Measurements from ENCODE around the gene GPR45. TPM values are rescaled to one million over a fixed set of nuclear protein-coding genes. Genes with fewer than 3 reads are reported as not detected.

The GPR45 gene
- polyA plus RNA-seq, 1 of the 3 experiments (the other 2 are of a cell fraction), result not detected

DNA sequence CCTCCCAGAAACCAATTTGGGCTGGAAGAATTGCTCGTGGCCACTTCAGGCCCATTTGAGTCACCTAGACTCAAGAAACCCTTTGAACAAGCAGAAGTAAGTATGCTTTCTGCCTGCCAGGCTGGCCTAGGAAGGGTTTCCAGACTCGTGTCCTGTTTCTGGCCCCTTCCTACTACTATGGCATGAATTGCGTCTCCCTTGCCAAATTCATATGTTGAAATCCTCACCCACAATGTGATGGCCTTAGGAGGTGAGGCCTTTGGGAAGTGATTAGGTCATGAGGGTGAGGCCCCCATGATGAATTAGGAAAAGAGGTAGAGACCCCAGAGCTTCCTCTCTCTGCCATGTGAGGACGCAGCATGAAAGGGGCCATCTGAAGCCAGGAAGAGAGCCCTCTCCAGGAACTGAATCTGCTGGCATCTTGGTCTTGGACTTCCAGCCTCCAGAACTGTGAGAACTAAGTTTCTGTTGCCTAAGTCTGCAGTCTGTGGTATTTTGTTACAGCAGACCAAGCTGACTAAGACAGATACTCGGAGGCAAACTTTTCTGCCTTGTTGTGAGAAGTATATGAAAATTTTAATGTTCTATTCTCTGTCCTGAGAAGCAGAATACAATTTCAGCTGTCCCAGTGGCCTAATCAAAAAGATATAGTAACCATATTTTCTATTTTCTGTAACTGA is 13.1 kb downstream of the GPR45 start:
- DNase-seq, result no peak
- Histone ChIP-seq H3K4me2 (no peak overlapping the region), H2AFZ (ENCODE audit: low read depth) (no peak overlapping the region), H3K4me1 (ENCODE audit: control insufficient read depth in 1 of 2, insufficient read depth in 2 of 2, low read depth in 1 of 2, low read length in 1 of 2) (peaks cover 0 to 4% of the 10 kb centered on the region in 2 experiments; a peak in 1 of 4 replicates), H3K4me3 (ENCODE audit: low read depth in 2 of 2, low read length in 1 of 2) (no peak overlapping the region), H3K27ac (ENCODE audit: low read depth in 2 of 2, low read length in 1 of 2) (no peak overlapping the region), H3K9ac (no peak overlapping the region), H4K20me1 (ENCODE audit: insufficient read depth) (no peaks in the 10 kb centered on the region), H3K36me3 (replicated peaks in 1 of 2; ENCODE audit: control insufficient read depth in 1 of 2, insufficient read depth in 2 of 2, low read length in 1 of 2) (no peaks in the 10 kb centered on the region), H3K9me3 (no peaks in the 10 kb centered on the region), H3K27me3 (ENCODE audit: insufficient read depth) (no peaks in the 10 kb centered on the region), H3K79me2 (ENCODE audit: insufficient read depth) (no peaks in the 10 kb centered on the region), H3F3A (replicated peaks; ENCODE audit: insufficient read depth) (no peaks in the 10 kb centered on the region), H3K9me2 (no peaks in the 10 kb centered on the region)
- TF ChIP-seq CHD2 (IDR thresholded peaks at IDR 0.05; ENCODE audit: low read length, partially characterized antibody), result no peak
- no peak for TF ChIP-seq FOSL2 (IDR thresholded peaks at IDR 0.05; ENCODE audit: borderline replicate concordance, low read depth)
- TF ChIP-seq ELF1 (IDR thresholded peaks at IDR 0.05), result no peak
- no peak for TF ChIP-seq IRF3 (IDR thresholded peaks at IDR 0.05; ENCODE audit: low read depth, low read length)
- no peak for TF ChIP-seq PBX3 (IDR thresholded peaks at IDR 0.05)
- TF ChIP-seq, protein P1, sequence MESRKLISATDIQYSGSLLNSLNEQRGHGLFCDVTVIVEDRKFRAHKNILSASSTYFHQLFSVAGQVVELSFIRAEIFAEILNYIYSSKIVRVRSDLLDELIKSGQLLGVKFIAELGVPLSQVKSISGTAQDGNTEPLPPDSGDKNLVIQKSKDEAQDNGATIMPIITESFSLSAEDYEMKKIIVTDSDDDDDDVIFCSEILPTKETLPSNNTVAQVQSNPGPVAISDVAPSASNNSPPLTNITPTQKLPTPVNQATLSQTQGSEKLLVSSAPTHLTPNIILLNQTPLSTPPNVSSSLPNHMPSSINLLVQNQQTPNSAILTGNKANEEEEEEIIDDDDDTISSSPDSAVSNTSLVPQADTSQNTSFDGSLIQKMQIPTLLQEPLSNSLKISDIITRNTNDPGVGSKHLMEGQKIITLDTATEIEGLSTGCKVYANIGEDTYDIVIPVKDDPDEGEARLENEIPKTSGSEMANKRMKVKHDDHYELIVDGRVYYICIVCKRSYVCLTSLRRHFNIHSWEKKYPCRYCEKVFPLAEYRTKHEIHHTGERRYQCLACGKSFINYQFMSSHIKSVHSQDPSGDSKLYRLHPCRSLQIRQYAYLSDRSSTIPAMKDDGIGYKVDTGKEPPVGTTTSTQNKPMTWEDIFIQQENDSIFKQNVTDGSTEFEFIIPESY (IDR thresholded peaks at IDR 0.05; ENCODE audit: borderline replicate concordance, low read depth), result no peak
- TF ChIP-seq TAF1 (IDR thresholded peaks at IDR 0.05; ENCODE audit: borderline replicate concordance, low read depth, low read length), result no peak
- no peak for TF ChIP-seq RXRA (IDR thresholded peaks at IDR 0.05; ENCODE audit: borderline replicate concordance, low read depth)
- no peak for TF ChIP-seq SMC3 (IDR thresholded peaks at IDR 0.05; ENCODE audit: low read depth, low read length)
- no peak for TF ChIP-seq POLR2AphosphoS5 (IDR thresholded peaks at IDR 0.05; ENCODE audit: low read depth, low read length)
- TF ChIP-seq MXI1 (IDR thresholded peaks at IDR 0.05; ENCODE audit: low read depth, low read length), result no peak
- TF ChIP-seq, protein P2, sequence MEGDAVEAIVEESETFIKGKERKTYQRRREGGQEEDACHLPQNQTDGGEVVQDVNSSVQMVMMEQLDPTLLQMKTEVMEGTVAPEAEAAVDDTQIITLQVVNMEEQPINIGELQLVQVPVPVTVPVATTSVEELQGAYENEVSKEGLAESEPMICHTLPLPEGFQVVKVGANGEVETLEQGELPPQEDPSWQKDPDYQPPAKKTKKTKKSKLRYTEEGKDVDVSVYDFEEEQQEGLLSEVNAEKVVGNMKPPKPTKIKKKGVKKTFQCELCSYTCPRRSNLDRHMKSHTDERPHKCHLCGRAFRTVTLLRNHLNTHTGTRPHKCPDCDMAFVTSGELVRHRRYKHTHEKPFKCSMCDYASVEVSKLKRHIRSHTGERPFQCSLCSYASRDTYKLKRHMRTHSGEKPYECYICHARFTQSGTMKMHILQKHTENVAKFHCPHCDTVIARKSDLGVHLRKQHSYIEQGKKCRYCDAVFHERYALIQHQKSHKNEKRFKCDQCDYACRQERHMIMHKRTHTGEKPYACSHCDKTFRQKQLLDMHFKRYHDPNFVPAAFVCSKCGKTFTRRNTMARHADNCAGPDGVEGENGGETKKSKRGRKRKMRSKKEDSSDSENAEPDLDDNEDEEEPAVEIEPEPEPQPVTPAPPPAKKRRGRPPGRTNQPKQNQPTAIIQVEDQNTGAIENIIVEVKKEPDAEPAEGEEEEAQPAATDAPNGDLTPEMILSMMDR (IDR thresholded peaks at IDR 0.05), result no peak
- no peak for TF ChIP-seq GABPA (IDR thresholded peaks at IDR 0.05; ENCODE audit: low read depth)
- TF ChIP-seq RAD21 (IDR thresholded peaks at IDR 0.05; ENCODE audit: low read length), result no peak
- no peak for TF ChIP-seq JUND (IDR thresholded peaks at IDR 0.05)
- no peak for TF ChIP-seq MEF2A (IDR thresholded peaks at IDR 0.05; ENCODE audit: borderline replicate concordance, low read depth)
- TF ChIP-seq NRF1 (IDR thresholded peaks at IDR 0.05; ENCODE audit: low read depth, low read length), result no peak
- 70% methylated on average over 4 of the region's 5 CpGs for WGBS (ENCODE audit: low lambda C conversion rate)
- ChIA-PET CTCF (interaction anchor here (0.6 to 1.5 kb wide), 2 partner anchors 10 to 12 kb away, joined by 3 read pairs; no protein-coding TSS in a partner anchor), POLR2A (no interaction called here)

Data from SK-N-SH (cell line).